GM12865 (cell line): Measurements from ENCODE around the gene PDE4D.
A peak's percentile ranks its signal among the peaks of the same experiment; 100 is the strongest.

ENCODE experiments used
- DNase-seq: peaks from one replicate; pipeline ENCODE4 v3.0.0; 2010; ENCODE audit warnings: low read depth
- H3K4me3 ChIP-seq: 2 replicates; pipeline ENCODE4 v1.5.1; 2011; ENCODE audit warnings: mild to moderate bottlenecking, low read depth, low read length, control low read depth
- CTCF ChIP-seq: IDR thresholded peaks from 2 replicates; pipeline ENCODE4 v1.5.1; 2011; ENCODE audit warnings: low read length, control low read depth, low read depth, inconsistent platforms; ENCODE audit not compliant: insufficient read depth; ENCODE audit errors: missing control alignments

PDE4D gene

GRCh38 chr5:59174248-59174844, 719.2 kb downstream of the PDE4D start:
- peak; percentile 67 for TF ChIP-seq CTCF
- DNase-seq: peak; percentile 62
- H3K4me3 ChIP-seq: no peak overlapping the region

- DNase-seq: no peak
- no peak for TF ChIP-seq CTCF
- H3K4me3 ChIP-seq: no peak overlapping the region
Measured at GRCh38 chr5:59173578-59173977, 719.9 kb downstream of the PDE4D start.

GRCh38 chr5:59171131-59171530, 722.4 kb downstream of the PDE4D start:
- no peak overlapping the region for H3K4me3 ChIP-seq
- DNase-seq: no peak
- no peak for TF ChIP-seq CTCF

- no peak for DNase-seq
- no peak overlapping the region for H3K4me3 ChIP-seq
- TF ChIP-seq CTCF: no peak
Measured at GRCh38 chr5:59169768-59170150, 723.8 kb downstream of the PDE4D start.

- DNase-seq: no peak
- no peak for TF ChIP-seq CTCF
- no peak overlapping the region for H3K4me3 ChIP-seq
Measured at GRCh38 chr5:59169081-59169767, 724.3 kb downstream of the PDE4D start.

GRCh38 chr5:59168067-59168466, 725.5 kb downstream of the PDE4D start:
- no peak for TF ChIP-seq CTCF
- H3K4me3 ChIP-seq: no peak overlapping the region
- DNase-seq: no peak
